ENCODE results near the gene HOXA10.

The HOXA10 gene

GRCh38 chr7:27157702-27158431 is 16.3 kb downstream of the HOXA10 start:
- no peak for DNase-seq (ENCODE audit: low read depth in 1 of 2, low spot score in 1 of 2)

- no peak for DNase-seq (ENCODE audit: low read depth in 1 of 2, low spot score in 1 of 2)
Measured at GRCh38 chr7:27156916-27157701, 17.0 kb downstream of the HOXA10 start.

GRCh38 chr7:27156508-27156898 is 17.6 kb downstream of the HOXA10 start, which contains the start of gene HOXA7:
Gene HOXA7, minus strand, starts transcription at chr7:27156675. Its CDS starts 130 bp downstream, at chr7:27156545.
- no peak for DNase-seq (ENCODE audit: low read depth in 1 of 2, low spot score in 1 of 2)

GRCh38 chr7:27155816-27156507 is 18.2 kb downstream of the HOXA10 start:
- no peak for DNase-seq (ENCODE audit: low read depth in 1 of 2, low spot score in 1 of 2)

- no peak for DNase-seq (ENCODE audit: low read depth in 1 of 2, low spot score in 1 of 2)
Measured at GRCh38 chr7:27154901-27155815, 19.0 kb downstream of the HOXA10 start.

GRCh38 chr7:27154369-27154768 is 19.8 kb downstream of the HOXA10 start:
- no peak for DNase-seq (ENCODE audit: low read depth in 1 of 2, low spot score in 1 of 2)

GRCh38 chr7:27153526-27153925 is 20.6 kb downstream of the HOXA10 start:
- no peak for DNase-seq (ENCODE audit: low read depth in 1 of 2, low spot score in 1 of 2)

GRCh38 chr7:27152816-27153442 is 21.2 kb downstream of the HOXA10 start:
- no peak for DNase-seq (ENCODE audit: low read depth in 1 of 2, low spot score in 1 of 2)

- no peak for DNase-seq (ENCODE audit: low read depth in 1 of 2, low spot score in 1 of 2)
Measured at GRCh38 chr7:27151931-27152815, 21.9 kb downstream of the HOXA10 start, which contains the start of gene HOXA3. Gene HOXA3, minus strand, starts transcription at chr7:27152583. Its CDS starts 41,943 bp downstream, at chr7:27110640.

- no peak for DNase-seq (ENCODE audit: low read depth in 1 of 2, low spot score in 1 of 2)
Measured at GRCh38 chr7:27151341-27151930, 22.7 kb downstream of the HOXA10 start.

GRCh38 chr7:27150568-27151340 is 23.4 kb downstream of the HOXA10 start:
- DNase-seq (ENCODE audit: low read depth in 1 of 2, low spot score in 1 of 2) = peak in 1 of 2 donors; percentile 37

GRCh38 chr7:27149842-27150567 is 24.1 kb downstream of the HOXA10 start:
- no peak for DNase-seq (ENCODE audit: low read depth in 1 of 2, low spot score in 1 of 2)

- no peak for DNase-seq (ENCODE audit: low read depth in 1 of 2, low spot score in 1 of 2)
Measured at GRCh38 chr7:27148756-27149641, 25.1 kb downstream of the HOXA10 start.

- no peak for DNase-seq (ENCODE audit: low read depth in 1 of 2, low spot score in 1 of 2)
Measured at GRCh38 chr7:27148031-27148755, 25.9 kb downstream of the HOXA10 start.

GRCh38 chr7:27147199-27148030 is 26.7 kb downstream of the HOXA10 start, which contains the start of gene HOXA6:
Gene HOXA6, minus strand, starts transcription at chr7:27147774. Its CDS starts 25 bp downstream, at chr7:27147749.
- DNase-seq (ENCODE audit: low read depth in 1 of 2, low spot score in 1 of 2) = no peak
